Measurements from ENCODE around the gene RASAL3.

GRCh38 chr19:15432629-15433518, 31.5 kb downstream of the RASAL3 start:
- TF ChIP-seq CTCF (IDR thresholded peaks at IDR 0.05) = no peak
- peak; percentile 22 to 46 for TF ChIP-seq POLR2A (IDR thresholded peaks at IDR 0.05)
